GM12874 (cell line): Measurements from ENCODE around the gene MALT1.

Experiments
- TF ChIP-seq, protein P1 (sequence below): IDR thresholded peaks from 2 replicates; pipeline ENCODE4 v1.5.1; 2011; ENCODE audit warnings: low read depth, mild to moderate bottlenecking, control low read depth, low read length, moderate library complexity; ENCODE audit not compliant: insufficient read depth

The MALT1 gene

DNA sequence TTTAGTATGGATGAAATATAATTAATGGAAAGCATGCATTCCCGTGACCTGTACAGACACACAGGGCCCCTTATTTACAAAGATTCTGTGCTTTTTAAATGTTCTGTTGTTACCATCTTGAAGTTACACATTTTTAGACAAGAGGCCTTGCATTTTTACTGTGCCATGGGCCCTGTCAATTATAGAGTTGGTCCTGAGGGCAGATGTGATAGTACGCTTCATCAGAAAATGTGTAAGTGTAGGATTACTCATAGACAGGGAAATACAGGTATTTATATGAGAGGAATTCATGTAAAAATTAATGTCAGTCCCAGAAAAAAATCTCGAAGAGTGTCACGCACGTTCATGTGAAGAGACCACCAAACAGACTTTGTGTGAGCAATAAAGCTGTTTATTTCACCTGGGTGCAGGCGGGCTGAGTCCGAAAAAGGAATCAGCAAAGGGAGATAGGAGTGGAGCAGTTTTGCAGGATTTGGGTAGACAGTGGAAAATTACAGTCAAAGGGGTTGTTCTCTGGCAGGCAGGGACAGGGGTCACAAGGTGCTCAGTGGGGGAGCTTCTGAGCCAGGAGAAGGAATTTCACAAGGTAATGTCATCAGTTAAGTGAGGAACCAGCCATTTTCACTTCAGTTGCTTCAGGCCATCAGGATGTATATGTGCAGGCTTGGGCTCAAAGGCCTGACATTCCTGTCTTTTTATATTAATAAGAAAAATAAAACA is 30.2 kb upstream of the MALT1 start:
- TF ChIP-seq, protein P1, sequence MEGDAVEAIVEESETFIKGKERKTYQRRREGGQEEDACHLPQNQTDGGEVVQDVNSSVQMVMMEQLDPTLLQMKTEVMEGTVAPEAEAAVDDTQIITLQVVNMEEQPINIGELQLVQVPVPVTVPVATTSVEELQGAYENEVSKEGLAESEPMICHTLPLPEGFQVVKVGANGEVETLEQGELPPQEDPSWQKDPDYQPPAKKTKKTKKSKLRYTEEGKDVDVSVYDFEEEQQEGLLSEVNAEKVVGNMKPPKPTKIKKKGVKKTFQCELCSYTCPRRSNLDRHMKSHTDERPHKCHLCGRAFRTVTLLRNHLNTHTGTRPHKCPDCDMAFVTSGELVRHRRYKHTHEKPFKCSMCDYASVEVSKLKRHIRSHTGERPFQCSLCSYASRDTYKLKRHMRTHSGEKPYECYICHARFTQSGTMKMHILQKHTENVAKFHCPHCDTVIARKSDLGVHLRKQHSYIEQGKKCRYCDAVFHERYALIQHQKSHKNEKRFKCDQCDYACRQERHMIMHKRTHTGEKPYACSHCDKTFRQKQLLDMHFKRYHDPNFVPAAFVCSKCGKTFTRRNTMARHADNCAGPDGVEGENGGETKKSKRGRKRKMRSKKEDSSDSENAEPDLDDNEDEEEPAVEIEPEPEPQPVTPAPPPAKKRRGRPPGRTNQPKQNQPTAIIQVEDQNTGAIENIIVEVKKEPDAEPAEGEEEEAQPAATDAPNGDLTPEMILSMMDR, result no peak

DNA sequence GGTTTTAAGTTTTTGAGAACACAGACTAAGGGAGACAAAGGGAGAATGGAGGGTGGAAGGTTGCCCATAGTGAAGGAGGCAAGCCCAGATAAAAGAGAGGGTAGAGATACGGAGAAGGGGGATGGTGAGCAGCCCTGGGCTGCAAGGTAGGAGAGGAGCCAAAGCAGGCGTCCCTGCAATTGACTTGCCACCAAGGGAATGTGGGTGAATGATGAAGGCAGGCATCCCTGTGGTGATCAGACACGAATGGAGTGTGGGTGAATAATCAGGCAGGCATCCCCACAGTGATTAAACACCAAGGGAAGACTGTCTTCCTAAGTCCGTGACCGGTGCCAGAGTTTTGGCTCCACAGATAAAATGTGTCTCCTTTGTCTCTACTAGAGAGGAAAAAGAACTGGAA is 25.9 kb upstream of the MALT1 start:
- TF ChIP-seq, protein P1, result no peak

DNA sequence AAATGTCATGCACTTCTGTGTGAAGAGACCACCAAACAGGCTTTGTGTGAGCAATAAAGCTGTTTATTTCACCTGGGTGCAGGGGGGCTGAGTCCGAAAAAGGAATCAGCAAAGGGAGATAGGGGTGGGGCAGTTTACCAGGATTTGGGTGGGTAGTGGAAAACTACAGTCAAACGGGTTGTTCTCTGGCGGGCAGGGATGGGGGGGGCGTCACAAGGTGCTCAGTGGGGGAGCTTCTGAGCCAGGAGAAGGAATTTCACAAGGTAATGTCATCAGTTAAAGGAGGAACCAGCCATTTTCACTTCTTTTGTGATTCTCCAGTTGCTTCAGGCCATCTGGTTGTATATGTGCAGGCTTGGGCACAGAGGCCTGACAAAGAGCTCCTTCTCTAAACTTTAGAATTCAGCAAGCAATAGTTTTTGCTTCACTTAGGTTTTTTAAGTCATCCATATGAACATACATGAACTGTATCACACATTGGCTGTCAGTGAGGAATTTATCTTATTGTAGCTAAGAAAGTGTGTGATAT is 24.9 kb upstream of the MALT1 start:
- TF ChIP-seq, protein P1, result no peak

DNA sequence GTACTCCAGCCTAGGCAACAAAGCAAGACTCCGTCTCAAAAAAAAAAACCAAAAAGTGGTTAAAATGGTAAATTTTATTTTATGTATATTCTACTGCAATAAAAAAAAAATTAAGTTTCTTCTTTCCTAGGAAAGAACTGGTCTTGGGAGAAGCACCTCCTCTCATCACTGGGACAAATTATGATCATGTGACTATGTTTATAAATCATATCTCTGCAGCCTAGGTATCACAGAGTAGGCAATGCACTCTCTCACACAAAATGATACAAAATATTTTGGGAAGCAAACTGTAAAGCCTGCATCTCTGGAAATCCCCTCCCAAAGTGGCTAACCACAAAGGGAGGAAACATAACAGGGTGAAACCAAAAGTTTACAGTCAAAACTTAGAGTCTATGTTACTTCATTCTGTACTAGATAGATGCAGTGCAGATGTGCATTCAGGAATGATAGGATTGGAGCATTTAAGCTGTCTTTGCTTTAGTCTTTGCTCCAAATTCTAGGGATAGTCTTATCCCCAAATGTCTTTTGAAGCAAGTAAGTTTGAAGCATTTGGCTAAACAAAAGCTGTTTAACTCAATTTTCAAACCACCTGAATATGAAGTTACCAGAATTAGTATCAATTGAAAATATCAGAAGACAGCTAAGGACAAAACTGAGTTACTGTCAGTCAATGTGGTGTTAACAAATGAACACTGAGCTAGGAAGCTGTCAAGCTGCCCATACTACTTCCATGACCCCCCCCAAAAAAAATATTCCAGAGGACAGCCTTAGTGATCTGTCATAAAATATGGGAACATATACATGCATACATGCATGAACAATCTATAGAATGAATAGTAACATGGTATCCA is 21.1 kb upstream of the MALT1 start:
- TF ChIP-seq, protein P1, result no peak

DNA sequence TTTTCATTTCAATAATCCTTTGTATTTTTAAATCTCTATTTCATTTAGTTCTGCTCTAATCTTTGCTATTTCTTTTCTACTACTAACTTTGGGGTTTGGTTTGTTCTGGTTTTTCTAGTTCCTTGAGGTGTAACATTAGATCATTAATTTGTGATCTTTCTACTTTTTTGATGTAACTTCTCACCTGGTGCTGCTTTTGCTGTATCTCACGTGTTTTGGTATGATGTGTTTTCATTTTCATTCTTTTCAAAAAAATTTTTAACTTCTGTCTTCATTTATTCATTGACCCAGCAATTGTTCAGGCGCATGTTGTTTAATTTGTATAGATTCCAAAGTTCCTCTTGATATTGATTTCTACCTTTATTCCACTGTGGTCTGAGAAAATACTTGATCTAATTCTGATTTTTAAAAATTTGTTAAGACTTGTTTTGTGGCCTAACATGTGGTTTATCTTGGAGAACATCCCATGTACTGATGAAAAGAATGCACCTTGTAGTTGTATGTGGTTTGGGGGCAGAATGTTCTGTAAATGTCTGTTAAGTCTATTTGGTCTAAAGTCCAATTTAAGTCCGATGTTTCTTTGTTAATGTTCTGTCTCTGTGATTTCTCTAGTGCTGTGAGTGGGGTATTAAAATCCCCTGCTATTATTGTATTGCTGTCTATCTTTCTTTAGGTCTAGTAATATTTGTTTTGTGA is 17.3 kb upstream of the MALT1 start:
- TF ChIP-seq, protein P1, result no peak

DNA sequence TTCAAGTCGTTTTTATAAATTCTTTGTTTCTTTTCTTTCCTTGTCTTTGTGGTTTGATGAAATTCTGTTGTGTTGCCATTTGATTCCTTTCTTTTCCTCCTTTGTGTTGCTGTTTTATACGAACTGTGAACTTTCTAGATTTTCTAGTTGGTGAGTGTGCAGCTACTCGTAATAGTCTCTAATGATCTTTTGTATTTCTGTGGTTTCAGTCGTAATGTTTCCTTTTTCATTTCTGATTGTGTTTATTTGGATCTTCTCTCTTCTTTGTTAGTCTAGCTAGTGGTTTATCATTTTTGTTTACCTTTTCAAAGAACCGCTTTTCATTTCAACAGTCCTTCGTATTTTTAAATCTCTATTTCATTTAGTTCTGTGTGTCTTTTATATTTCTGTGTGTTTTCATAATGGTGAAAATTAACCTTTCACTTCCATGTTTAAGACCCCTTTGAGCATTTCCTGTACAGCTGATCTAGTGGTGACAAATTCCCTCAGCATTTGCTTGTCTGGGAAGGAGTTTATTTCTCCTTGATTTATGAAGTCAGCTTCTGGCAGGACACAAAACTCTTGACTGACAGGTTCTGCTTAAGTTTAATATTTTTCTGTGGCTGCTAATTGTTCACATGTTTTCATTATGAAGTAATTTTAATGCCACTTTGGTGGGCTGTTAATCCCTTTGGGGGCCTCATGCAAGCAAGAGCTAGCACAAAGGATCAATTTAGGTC is 16.2 kb upstream of the MALT1 start:
- TF ChIP-seq, protein P1, result no peak
